DMS114 treated with DMSO at 0.1 percent for 48 hours (cell line): ENCODE results near the gene BARX1.

ENCODE experiments used
- DNase-seq: peaks from one replicate; lab custom pipeline; 2025; ENCODE audit not compliant: unreplicated experiment; lab: John Stamatoyannopoulos, UW

Gene BARX1

DNA sequence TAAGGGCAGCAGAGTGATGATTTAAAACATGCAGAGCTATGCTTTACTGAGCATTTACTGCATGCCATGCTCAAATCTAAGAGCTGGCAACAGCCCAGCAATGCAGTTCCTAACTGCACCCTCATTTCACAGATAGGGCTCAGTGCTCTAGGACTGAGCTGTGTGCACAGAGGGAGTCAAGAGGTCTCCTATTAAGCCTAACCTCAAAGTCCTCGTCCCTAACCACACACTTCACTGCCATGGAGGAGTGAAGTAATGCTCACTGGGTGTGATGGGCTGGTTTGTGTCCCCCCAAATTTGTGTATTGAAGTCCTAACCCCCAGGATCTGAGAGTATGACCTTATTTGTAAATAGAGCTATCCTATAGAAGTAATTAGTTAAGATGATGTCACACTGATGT is 25.9 kb downstream of the BARX1 start:
- DNase-seq = no peak

GRCh38 chr9:93922535-93922934 is 32.6 kb downstream of the BARX1 start:
- DNase-seq = no peak

DNA sequence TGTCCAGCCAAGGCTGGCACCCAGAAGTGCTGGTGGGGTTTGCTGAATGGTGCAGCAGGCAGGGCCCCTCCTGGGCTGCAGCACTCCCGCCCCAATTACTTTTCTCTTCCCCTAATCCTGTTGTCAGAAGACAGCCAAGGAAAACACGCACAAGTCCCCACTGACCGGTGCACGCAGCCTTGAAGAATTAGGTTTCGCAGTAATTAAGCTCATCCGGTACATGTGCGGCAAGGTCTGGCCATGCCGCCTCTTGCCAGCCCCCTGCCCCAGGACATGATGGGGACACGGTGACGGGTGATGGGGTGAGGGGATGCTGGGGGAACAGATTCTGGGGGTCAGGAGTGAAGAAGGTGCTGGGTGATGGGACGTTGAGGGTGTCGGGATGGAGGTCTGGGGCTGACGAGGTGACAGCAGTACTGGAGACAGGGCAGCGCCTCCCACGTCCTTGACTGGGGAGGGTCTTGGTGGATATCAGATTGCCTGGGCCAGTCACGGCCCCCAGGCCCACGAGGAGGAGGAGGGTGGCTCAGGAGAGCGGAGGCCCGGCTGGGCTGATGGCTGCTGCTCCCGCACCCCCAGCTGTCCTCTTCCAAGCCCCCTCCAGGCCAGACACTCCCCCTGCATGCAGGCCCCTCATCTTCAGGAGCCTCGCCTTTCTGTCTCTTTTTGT is 34.9 kb downstream of the BARX1 start:
- no peak for DNase-seq

DNA sequence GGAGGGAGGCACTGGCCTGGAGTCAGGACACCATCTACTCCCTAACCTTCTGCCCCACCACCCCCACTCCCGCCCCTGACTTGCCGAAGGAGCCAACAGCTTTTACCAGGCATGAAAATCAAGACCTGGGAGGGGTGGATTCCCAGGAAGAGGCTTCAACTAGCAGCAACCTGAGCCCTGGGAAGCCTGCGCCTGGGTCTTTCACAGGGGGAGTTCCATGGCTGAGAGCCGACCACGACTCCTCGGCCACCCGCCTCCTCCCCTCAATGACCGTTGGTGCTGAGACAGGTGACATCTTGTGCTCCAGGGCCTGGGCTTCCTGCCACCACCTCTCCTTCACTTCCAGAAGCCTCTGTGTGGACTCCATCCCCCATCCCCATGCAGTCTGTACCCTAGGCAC is 37.1 kb downstream of the BARX1 start:
- DNase-seq = no peak

GRCh38 chr9:93917121-93917853 is 37.9 kb downstream of the BARX1 start:
- no peak for DNase-seq

DNA sequence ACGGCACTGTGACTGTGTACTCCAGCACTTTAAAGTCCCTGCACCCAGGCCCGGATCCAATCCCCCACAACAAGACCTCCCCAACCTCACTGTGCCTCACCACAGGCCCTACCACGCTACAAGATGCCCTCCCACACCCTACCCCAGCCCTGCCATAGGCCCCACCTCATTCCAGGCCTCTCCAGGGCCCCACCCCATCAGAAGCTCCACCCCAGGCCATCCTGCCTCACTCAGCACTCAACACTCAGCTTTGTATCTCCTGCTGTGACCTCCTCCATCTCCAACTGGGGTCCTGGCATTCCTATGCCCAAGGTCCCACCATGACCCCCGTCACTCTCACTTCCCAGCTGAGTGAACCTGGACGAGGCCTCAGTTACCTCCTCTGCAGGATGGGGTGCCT is 38.8 kb downstream of the BARX1 start:
- DNase-seq = no peak

- DNase-seq = no peak
Observed at GRCh38 chr9:93911801-93912554, 43.2 kb downstream of the BARX1 start.

GRCh38 chr9:93911136-93911745 is 43.9 kb downstream of the BARX1 start:
- DNase-seq = no peak

DNA sequence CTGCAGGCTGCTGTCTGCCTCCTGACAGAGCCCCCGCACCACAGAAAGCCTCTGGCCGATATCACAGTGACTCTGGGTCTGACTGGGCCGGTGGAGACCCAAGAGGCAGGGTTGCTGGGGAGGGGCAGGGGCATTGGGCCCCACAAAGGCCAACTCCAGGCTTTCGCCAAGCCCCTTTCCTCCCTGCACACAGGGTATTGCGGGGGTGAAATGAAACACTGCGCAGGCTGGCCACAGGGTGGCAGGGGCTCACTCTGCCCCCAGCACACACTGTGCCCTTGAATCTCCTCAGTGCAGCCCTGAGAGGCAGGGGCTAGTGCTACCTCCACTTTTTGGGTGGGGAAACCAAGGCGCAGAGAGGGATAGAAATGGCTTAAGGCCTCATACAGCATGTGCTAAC is 44.6 kb downstream of the BARX1 start:
- peak; percentile 0 for DNase-seq

DNA sequence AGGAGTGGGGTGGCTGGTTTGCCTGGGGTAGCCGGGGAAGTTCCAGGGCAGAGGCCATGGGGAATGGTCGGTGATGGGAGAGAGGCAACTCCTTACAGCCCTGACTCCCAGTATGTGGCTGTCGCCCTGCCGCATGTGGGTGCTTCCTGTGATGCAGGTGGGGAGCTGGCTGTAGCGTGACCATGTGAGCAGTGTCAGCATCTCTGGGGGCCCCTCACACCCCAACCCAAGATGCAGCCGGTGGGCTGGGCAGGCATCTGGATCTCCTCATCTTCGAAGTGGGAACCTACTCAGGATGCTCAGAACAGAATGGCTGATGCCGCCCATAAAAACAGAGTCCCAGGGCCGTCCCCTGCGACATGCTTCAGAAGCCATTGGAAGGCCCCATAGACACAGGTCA is 45.0 kb downstream of the BARX1 start:
- DNase-seq = no peak

DNA sequence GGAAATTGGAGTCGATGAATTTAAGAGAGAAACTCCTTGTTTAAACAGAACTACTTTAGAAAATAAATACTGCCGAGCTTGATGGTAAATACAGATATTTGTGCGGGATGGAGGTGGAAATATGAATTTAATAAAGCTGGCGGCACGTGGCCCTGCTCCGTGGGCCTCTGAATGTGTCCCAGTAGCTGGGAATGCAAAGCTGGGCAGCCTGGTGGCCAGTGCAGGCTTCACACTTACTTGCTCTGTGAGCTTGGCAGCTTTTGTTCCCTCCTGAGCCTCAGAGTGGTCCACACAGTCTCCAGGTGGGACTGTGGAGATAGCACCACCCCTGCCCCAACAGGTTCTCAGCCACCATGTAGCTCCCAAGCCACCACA is 45.9 kb downstream of the BARX1 start:
- DNase-seq = no peak

- DNase-seq = no peak
Observed at GRCh38 chr9:93908591-93909241, 46.4 kb downstream of the BARX1 start.

DNA sequence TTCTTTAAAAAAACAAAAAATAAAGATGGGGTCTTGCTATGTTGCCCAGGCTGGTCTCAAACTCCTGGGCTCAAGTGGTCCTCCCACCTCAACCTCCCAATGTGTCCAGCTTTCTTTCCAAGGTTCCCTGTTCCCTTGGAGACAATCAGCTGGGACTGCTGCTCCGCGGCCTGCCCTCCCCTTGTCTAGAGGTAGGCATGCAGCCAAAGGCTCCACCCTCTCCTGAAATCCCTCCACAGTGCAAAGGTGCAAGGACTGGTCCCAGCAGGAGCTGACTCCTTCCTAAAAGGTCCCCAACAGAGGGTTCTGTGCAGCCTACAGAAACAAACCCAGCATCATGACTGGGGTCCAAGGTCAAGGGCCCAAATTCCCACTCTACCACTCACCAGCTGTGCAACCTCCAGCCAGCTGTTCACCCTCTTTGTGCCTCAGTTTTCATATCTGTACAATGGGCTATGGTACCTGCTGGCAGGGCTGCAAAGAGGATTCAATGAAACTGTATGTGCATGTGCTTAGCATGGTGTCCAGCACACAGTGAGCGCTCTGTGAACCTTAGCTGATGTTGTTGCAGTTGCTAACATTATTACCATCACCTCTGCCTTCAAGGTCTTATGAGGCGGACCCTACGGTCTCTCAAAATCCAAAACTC is 47.5 kb downstream of the BARX1 start:
- no peak for DNase-seq

- DNase-seq = no peak
Observed at GRCh38 chr9:93906195-93906880, 48.8 kb downstream of the BARX1 start.

DNA sequence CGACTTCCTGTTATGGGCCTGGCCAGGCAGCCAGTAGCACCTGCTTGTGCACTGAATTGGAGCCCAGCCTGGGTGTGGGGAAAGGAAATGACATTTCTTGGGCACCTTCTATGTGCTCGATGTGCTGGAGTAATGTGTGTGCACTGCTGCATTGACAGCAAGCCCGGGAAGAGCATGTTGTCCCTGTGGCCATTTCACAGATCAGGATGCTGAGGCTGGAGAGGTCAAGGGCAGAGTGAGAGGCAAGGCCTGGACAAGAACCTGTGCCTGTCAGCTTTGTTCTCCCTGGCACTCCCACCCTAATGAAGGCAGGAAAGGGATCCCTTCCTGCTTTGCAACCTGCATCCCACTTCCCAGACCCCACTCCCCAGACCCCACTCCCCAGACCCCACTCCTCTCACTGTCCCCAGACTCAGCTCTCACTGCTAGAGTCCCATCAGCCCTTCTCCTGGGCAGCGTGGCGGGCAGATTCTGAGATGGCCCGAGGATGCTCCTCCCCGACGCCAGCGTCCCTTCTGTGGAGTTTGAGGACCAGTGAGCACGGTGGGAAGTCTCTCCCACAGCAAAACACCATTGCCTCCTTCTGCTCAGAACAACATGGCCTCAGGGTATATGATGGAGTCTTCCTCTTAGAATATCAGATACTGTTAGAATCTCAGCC is 49.6 kb downstream of the BARX1 start:
- DNase-seq = no peak

GRCh38 chr9:93904649-93905472 is 50.3 kb downstream of the BARX1 start:
- DNase-seq = no peak

DNA sequence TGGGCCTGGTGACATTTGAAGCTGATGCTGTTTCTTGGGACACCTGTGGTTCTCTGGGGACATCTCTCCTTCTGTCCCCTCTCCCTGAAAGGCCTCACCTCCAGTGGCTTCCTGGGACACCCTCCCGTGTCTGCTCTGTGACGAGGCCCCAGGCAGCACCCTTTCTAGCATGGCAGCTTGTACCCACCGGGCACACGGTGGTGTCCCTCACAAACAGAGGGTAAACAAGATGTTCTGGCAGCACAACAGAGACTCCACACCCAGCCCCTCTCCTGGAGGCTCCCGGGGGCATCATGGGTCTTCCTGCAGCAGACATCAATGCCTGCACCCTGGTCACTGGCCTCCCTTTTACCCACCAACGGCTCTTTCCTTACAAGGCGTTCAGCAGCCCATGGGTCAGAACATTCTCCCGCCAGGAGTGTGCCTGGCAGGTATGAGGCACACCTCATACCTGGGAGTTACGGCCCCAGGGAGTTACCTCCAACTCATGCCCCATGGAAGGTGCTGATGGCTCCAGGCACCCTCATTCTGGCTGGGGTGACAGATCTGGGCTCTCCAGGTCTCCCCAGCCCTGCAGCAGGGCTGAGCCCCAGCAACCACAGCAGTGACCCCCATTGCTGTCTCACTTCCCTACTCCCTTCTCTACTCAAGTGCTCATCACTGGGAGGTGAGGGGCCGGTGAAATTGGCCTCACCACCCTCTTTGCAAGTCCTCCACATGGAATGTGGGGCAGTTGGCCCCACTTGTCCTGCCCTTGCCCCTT is 51.1 kb downstream of the BARX1 start:
- DNase-seq = no peak
